Measurements from ENCODE around the gene GPX4. TPM values are rescaled to one million over a fixed set of nuclear protein-coding genes. Genes with fewer than 3 reads are reported as not detected.

The GPX4 gene
- total RNA-seq, 2 experiments from 2014 or later: 148 to 203 TPM

GRCh38 chr19:1107661-1108261 is 4.0 kb downstream of the GPX4 start:
- Histone ChIP-seq H3K27ac (ENCODE audit: low read depth, low read length, poor library complexity, severe bottlenecking) (no peak overlapping the region), H3K9me3 (ENCODE audit: low read length) (no peaks in the 10 kb centered on the region), H3K4me2 (ENCODE audit: low read length) (0 out of 2 replicates have a peak overlapping the region, but pooled peaks have one; percentile 13), H3K4me1 (ENCODE audit: insufficient read depth, low read length, poor library complexity, severe bottlenecking) (peaks cover 29% of the 10 kb centered on the region), H4K20me1 (ENCODE audit: insufficient read depth, low read length) (peaks cover 6% of the 10 kb centered on the region; the same call in 1 of the 2 replicates), H3K9me2 (ENCODE audit: insufficient read depth, low read length) (no peaks in the 10 kb centered on the region), H3K4me3 (ENCODE audit: low read depth, low read length, poor library complexity, severe bottlenecking) (no peak overlapping the region), H3K79me2 (ENCODE audit: insufficient read depth, low read depth, low read length) (no peaks in the 10 kb centered on the region), H3K36me3 (ENCODE audit: insufficient read depth, low read length) (peaks cover 38% of the 10 kb centered on the region), H2AFZ (ENCODE audit: low read length) (no peak overlapping the region)
- intact Hi-C loops (cut with micrococcal nuclease; ENCODE audit: unreplicated experiment): no loop called here
- TF ChIP-seq EZH2phosphoT487 (IDR thresholded peaks at IDR 0.05; ENCODE audit: borderline replicate concordance, low read depth, low read length) (no peak), CTCF (conservative IDR thresholded peaks at IDR 0.05; ENCODE audit: low read length) (no peak)
- BruUV-seq (replicated peaks): no TSS peak
- CTCF ChIA-PET (ENCODE audit: unreplicated experiment): no interaction called here
- POLR2A ChIA-PET: no interaction called here
- DNase-seq (ENCODE audit: low spot score): no peak

- POLR2A ChIA-PET: interaction anchor here (0.6 kb wide), 1 partner anchor 75 kb away, joined by 3 read pairs; no protein-coding TSS in a partner anchor
- Histone ChIP-seq H4K20me1 (ENCODE audit: insufficient read depth, low read length) (peaks cover 6% of the 10 kb centered on the region; the same call in 1 of the 2 replicates), H2AFZ (ENCODE audit: low read length) (no peak overlapping the region), H3K27ac (ENCODE audit: low read depth, low read length, poor library complexity, severe bottlenecking) (no peak overlapping the region), H3K4me1 (ENCODE audit: insufficient read depth, low read length, poor library complexity, severe bottlenecking) (peaks cover 23% of the 10 kb centered on the region), H3K9me2 (ENCODE audit: insufficient read depth, low read length) (no peaks in the 10 kb centered on the region), H3K36me3 (ENCODE audit: insufficient read depth, low read length) (peaks cover 39% of the 10 kb centered on the region), H3K4me3 (ENCODE audit: low read depth, low read length, poor library complexity, severe bottlenecking) (no peak overlapping the region), H3K4me2 (ENCODE audit: low read length) (no peak overlapping the region), H3K79me2 (ENCODE audit: insufficient read depth, low read depth, low read length) (no peaks in the 10 kb centered on the region), H3K9me3 (ENCODE audit: low read length) (no peaks in the 10 kb centered on the region)
- intact Hi-C loops (cut with micrococcal nuclease; ENCODE audit: unreplicated experiment): no loop called here
- no peak for DNase-seq (ENCODE audit: low spot score)
- no TSS peak for BruUV-seq (replicated peaks)
- CTCF ChIA-PET (ENCODE audit: unreplicated experiment): no interaction called here
- TF ChIP-seq EZH2phosphoT487 (IDR thresholded peaks at IDR 0.05; ENCODE audit: borderline replicate concordance, low read depth, low read length) (no peak), CTCF (conservative IDR thresholded peaks at IDR 0.05; ENCODE audit: low read length) (no peak)
Measured at GRCh38 chr19:1108291-1109031, 4.7 kb downstream of the GPX4 start.

- no peak for TF ChIP-seq CTCF (conservative IDR thresholded peaks at IDR 0.05; ENCODE audit: low read length)
- no peak for TF ChIP-seq EZH2phosphoT487 (IDR thresholded peaks at IDR 0.05; ENCODE audit: borderline replicate concordance, low read depth, low read length)
- no TSS peak for BruUV-seq (replicated peaks)
- H3K9me3 ChIP-seq (ENCODE audit: low read length): no peaks in the 10 kb centered on the region
- H3K9me2 ChIP-seq (ENCODE audit: insufficient read depth, low read length): no peaks in the 10 kb centered on the region
- peaks cover 39% of the 10 kb centered on the region for H3K36me3 ChIP-seq (ENCODE audit: insufficient read depth, low read length)
- ChIA-PET POLR2A (no interaction called here), CTCF (ENCODE audit: unreplicated experiment) (no interaction called here)
- H3K4me2 ChIP-seq (ENCODE audit: low read length): no peak overlapping the region
- H4K20me1 ChIP-seq (ENCODE audit: insufficient read depth, low read length): peaks cover 6% of the 10 kb centered on the region; the same call in 1 of the 2 replicates
- intact Hi-C loops (cut with micrococcal nuclease; ENCODE audit: unreplicated experiment): no loop called here
- H2AFZ ChIP-seq (ENCODE audit: low read length): no peak overlapping the region
- no peaks in the 10 kb centered on the region for H3K79me2 ChIP-seq (ENCODE audit: insufficient read depth, low read depth, low read length)
- peaks cover 24% of the 10 kb centered on the region for H3K4me1 ChIP-seq (ENCODE audit: insufficient read depth, low read length, poor library complexity, severe bottlenecking)
- H3K27ac ChIP-seq (ENCODE audit: low read depth, low read length, poor library complexity, severe bottlenecking): no peak overlapping the region
- H3K4me3 ChIP-seq (ENCODE audit: low read depth, low read length, poor library complexity, severe bottlenecking): no peak overlapping the region
- DNase-seq (ENCODE audit: low spot score): no peak
Measured at GRCh38 chr19:1109032-1109551, 5.3 kb downstream of the GPX4 start.

All from OCI-LY7 (cell line).